Measurements from ENCODE around the gene CDK8. TPM values are rescaled to one million over a fixed set of nuclear protein-coding genes. Genes with fewer than 3 reads are reported as not detected.

The CDK8 gene
- total and polyA plus RNA-seq, 10 of the 15 experiments (the other 5 are each of a cell fraction or from before 2014, with no cell fraction given) = 8.6 to 23.5 (median 12.5) TPM

DNA sequence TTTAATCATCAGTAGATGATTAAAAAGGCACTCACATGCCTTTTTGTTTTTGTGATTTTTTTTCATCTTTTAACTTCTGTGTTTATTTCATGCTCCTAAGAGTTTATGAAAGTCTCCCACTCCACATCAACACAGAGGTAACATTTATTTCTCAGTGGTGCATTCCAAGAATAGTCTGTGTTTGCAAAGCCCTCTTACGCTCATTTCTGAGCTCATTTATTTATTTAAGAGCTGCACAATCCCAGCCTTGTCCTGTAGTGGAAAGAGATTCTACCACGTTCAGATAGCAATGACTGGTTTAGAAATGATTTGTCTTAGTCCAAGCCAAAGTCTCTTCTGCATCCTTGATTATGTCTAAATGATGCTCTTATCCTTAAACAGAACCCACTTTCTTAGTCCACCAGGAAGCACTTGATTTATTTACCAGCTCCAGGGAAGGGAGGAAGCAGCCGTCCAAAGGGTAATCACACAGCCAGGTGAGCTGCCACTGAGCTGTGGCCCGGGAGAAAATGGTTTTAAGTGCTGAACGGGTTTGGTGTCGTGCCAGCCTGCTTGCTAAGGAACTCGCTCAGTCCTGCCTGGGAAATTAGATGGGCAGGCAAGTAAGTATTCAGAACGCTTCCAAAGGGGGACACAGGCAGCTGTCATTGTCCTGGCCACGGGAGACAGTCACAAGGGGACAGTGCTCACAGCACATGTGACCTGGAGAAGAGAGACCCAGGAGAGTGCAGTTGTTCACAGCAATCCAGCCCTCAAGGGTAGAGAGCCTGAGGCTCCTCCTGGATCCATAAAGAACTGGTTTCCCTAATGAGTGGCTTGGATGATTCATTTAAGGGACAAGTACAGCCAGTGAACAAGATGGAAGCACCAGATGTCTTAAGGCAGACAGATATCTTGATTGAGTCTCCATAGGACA, 171.8 kb downstream of the CDK8 start:
- H3K4me2 ChIP-seq (ENCODE audit: control insufficient read depth, insufficient read depth) = no peak overlapping the region
- no peak overlapping the region for H3K9ac ChIP-seq (ENCODE audit: control insufficient read depth, insufficient read depth, low read length)
- no peaks in the 10 kb centered on the region for H3K27me3 ChIP-seq (replicated peaks in 1 of 2; ENCODE audit: control insufficient read depth in 2 of 2, insufficient read depth in 2 of 2, low read length in 1 of 2)
- 10% methylated on average over 9 of the region's 9 CpGs for WGBS (ENCODE audit: insufficient coverage, insufficient replicate concordance, low lambda C conversion rate, missing lambda C conversion rate)
- intact Hi-C loops (cut with micrococcal nuclease; ENCODE audit: unreplicated experiment) = no loop called here
- no peak overlapping the region for H3K4me3 ChIP-seq
- ChIA-PET CTCF (no interaction called here), SMC1A (ENCODE audit: uncharacterized antibody, unreplicated experiment) (no interaction called here), RAD21 (ENCODE audit: unreplicated experiment) (no interaction called here), POLR2A (interaction anchor here (0.6 kb wide), 1 partner anchor 636 kb away, joined by 3 read pairs; no protein-coding TSS in a partner anchor)
- no peak for DNase-seq (ENCODE audit: low read depth, low spot score)
- H3K36me3 ChIP-seq (ENCODE audit: control insufficient read depth in 2 of 2, insufficient read depth in 2 of 2, low read length in 1 of 2) = no peaks in the 10 kb centered on the region
- H2AFZ ChIP-seq (ENCODE audit: control insufficient read depth, low read depth, low read length) = no peak overlapping the region
- H4K20me1 ChIP-seq (ENCODE audit: control insufficient read depth, insufficient read depth) = no peaks in the 10 kb centered on the region
- no peaks in the 10 kb centered on the region for H3K79me2 ChIP-seq (ENCODE audit: control insufficient read depth, insufficient read depth, low read length)
- no peaks in the 10 kb centered on the region for H3K4me1 ChIP-seq (ENCODE audit: control insufficient read depth, insufficient read depth, low read length)
- TF ChIP-seq, protein P1, sequence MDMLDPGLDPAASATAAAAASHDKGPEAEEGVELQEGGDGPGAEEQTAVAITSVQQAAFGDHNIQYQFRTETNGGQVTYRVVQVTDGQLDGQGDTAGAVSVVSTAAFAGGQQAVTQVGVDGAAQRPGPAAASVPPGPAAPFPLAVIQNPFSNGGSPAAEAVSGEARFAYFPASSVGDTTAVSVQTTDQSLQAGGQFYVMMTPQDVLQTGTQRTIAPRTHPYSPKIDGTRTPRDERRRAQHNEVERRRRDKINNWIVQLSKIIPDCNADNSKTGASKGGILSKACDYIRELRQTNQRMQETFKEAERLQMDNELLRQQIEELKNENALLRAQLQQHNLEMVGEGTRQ (IDR thresholded peaks at IDR 0.05; ENCODE audit: borderline replicate concordance, low read depth, low read length) = no peak
- TF ChIP-seq SRF (IDR thresholded peaks at IDR 0.05; ENCODE audit: low read depth in 2 of 2, low read length in 2 of 2) (no peak), KDM1A (IDR thresholded peaks at IDR 0.05; ENCODE audit: borderline replicate concordance) (no peak), CREM (IDR thresholded peaks at IDR 0.05; ENCODE audit: low read depth) (no peak), POLR2AphosphoS2 (IDR thresholded peaks at IDR 0.05; ENCODE audit: low read depth, low read length) (no peak), CHD1 (IDR thresholded peaks at IDR 0.05; ENCODE audit: low read depth, low read length) (no peak), RB1 (IDR thresholded peaks at IDR 0.05; ENCODE audit: borderline replicate concordance) (no peak), MXI1 (IDR thresholded peaks at IDR 0.05; ENCODE audit: low read depth, low read length) (no peak), STAT1 (conservative IDR thresholded peaks at IDR 0.05) (no peak), EGR1 (IDR thresholded peaks at IDR 0.05; ENCODE audit: borderline replicate concordance in 1 of 2, low read depth in 2 of 2, low read length in 2 of 2) (no peak), POU2F2 (IDR thresholded peaks at IDR 0.05; ENCODE audit: borderline replicate concordance, low read depth, low read length) (no peak), TCF7 (IDR thresholded peaks at IDR 0.05; ENCODE audit: borderline replicate concordance) (no peak), BACH1 (IDR thresholded peaks at IDR 0.05; ENCODE audit: borderline replicate concordance) (no peak), MYC (IDR thresholded peaks at IDR 0.05; ENCODE audit: insufficient read depth, insufficient read length, insufficient replicate concordance, low read length, severe bottlenecking) (no peak), SREBF2 (IDR thresholded peaks at IDR 0.05; ENCODE audit: low read length) (no peak), BRCA1 (IDR thresholded peaks at IDR 0.05; ENCODE audit: low read depth, low read length) (no peak), CEBPB (IDR thresholded peaks at IDR 0.05; ENCODE audit: borderline replicate concordance in 1 of 2, low read depth in 2 of 2, low read length in 2 of 2) (no peak)
- TF ChIP-seq, protein P2, sequence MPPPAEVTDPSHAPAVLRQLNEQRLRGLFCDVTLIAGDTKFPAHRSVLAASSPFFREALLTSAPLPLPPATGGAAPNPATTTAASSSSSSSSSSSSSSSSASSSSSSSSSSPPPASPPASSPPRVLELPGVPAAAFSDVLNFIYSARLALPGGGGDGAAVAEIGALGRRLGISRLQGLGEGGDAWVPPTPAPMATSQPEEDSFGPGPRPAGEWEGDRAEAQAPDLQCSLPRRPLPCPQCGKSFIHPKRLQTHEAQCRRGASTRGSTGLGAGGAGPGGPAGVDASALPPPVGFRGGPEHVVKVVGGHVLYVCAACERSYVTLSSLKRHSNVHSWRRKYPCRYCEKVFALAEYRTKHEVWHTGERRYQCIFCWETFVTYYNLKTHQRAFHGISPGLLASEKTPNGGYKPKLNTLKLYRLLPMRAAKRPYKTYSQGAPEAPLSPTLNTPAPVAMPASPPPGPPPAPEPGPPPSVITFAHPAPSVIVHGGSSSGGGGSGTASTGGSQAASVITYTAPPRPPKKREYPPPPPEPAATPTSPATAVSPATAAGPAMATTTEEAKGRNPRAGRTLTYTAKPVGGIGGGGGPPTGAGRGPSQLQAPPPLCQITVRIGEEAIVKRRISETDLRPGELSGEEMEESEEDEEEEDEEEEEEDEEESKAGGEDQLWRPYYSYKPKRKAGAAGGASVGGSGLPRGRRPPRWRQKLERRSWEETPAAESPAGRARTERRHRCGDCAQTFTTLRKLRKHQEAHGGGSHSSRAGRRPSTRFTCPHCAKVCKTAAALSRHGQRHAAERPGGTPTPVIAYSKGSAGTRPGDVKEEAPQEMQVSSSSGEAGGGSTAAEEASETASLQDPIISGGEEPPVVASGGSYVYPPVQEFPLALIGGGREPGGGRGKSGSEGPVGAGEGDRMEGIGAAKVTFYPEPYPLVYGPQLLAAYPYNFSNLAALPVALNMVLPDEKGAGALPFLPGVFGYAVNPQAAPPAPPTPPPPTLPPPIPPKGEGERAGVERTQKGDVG (CRISPR knock-in tag; IDR thresholded peaks at IDR 0.05) = no peak
- TF ChIP-seq, protein P3, sequence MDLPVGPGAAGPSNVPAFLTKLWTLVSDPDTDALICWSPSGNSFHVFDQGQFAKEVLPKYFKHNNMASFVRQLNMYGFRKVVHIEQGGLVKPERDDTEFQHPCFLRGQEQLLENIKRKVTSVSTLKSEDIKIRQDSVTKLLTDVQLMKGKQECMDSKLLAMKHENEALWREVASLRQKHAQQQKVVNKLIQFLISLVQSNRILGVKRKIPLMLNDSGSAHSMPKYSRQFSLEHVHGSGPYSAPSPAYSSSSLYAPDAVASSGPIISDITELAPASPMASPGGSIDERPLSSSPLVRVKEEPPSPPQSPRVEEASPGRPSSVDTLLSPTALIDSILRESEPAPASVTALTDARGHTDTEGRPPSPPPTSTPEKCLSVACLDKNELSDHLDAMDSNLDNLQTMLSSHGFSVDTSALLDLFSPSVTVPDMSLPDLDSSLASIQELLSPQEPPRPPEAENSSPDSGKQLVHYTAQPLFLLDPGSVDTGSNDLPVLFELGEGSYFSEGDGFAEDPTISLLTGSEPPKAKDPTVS (IDR thresholded peaks at IDR 0.05; ENCODE audit: low read depth, low read length) = no peak
- in situ Hi-C loops (cut with MboI) = no loop called here
- ATAC-seq = no peak
- no peaks in the 10 kb centered on the region for H3K9me3 ChIP-seq (replicated peaks; ENCODE audit: control insufficient read depth, insufficient read depth, low read length)
- no peak for FAIRE-seq
- no peak overlapping the region for H3K27ac ChIP-seq (ENCODE audit: control insufficient read depth, insufficient read depth)
- BruUV-seq (replicated peaks) = no TSS peak

Measured in GM12878 (cell line).